ENCODE data around the gene STK11. TPM values are rescaled to one million over a fixed set of nuclear protein-coding genes. Genes with fewer than 3 reads are reported as not detected.

The STK11 gene
- total RNA-seq, 2 experiments from 2014 or later = 54.7 to 55.8 TPM

- peak; percentile 55 for DNase-seq
- Mint-ChIP-seq H3K9me3 (no peaks in the 10 kb centered on the region), H3K36me3 (peaks cover 18% of the 10 kb centered on the region), H3K27me3 (no peaks in the 10 kb centered on the region), H3K4me1 (peaks cover 23% of the 10 kb centered on the region), H3K4me3 (peak overlapping the region; percentile 76), H3K27ac (peak overlapping the region; percentile 94)
These were observed 8.1 kb downstream of the STK11 start for GRCh38 chr19:1213391-1214286.

GRCh38 chr19:1214299-1214861, 8.8 kb downstream of the STK11 start:
- H3K36me3 Mint-ChIP-seq = peaks cover 18% of the 10 kb centered on the region
- H3K9me3 Mint-ChIP-seq = no peaks in the 10 kb centered on the region
- H3K4me1 Mint-ChIP-seq = peaks cover 23% of the 10 kb centered on the region
- H3K4me3 Mint-ChIP-seq = no peak overlapping the region
- H3K27me3 Mint-ChIP-seq = no peaks in the 10 kb centered on the region
- H3K27ac Mint-ChIP-seq = peak overlapping the region; percentile 94
- DNase-seq = no peak

GRCh38 chr19:1214862-1215731, 9.5 kb downstream of the STK11 start:
- Mint-ChIP-seq H3K9me3 (no peaks in the 10 kb centered on the region), H3K36me3 (peaks cover 14% of the 10 kb centered on the region), H3K27ac (no peak overlapping the region), H3K4me1 (peaks cover 20% of the 10 kb centered on the region), H3K4me3 (no peak overlapping the region), H3K27me3 (no peaks in the 10 kb centered on the region)
- DNase-seq = no peak

- Mint-ChIP-seq H3K4me1 (peaks cover 13% of the 10 kb centered on the region), H3K27me3 (no peaks in the 10 kb centered on the region), H3K27ac (no peak overlapping the region), H3K4me3 (no peak overlapping the region), H3K9me3 (no peaks in the 10 kb centered on the region), H3K36me3 (peaks cover 9% of the 10 kb centered on the region)
- no peak for DNase-seq
These were observed 11.2 kb downstream of the STK11 start for GRCh38 chr19:1216756-1217155.

GRCh38 chr19:1217366-1217765, 11.8 kb downstream of the STK11 start:
- H3K27me3 Mint-ChIP-seq = no peaks in the 10 kb centered on the region
- no peak overlapping the region for H3K27ac Mint-ChIP-seq
- no peak for DNase-seq
- peaks cover 9% of the 10 kb centered on the region for H3K36me3 Mint-ChIP-seq
- H3K4me1 Mint-ChIP-seq = peaks cover 13% of the 10 kb centered on the region
- H3K4me3 Mint-ChIP-seq = no peak overlapping the region
- no peaks in the 10 kb centered on the region for H3K9me3 Mint-ChIP-seq

- peaks cover 2% of the 10 kb centered on the region for H3K36me3 Mint-ChIP-seq
- no peaks in the 10 kb centered on the region for H3K9me3 Mint-ChIP-seq
- DNase-seq = no peak
- peaks cover 4% of the 10 kb centered on the region for H3K4me1 Mint-ChIP-seq
- no peak overlapping the region for H3K4me3 Mint-ChIP-seq
- H3K27ac Mint-ChIP-seq = no peak overlapping the region
- no peaks in the 10 kb centered on the region for H3K27me3 Mint-ChIP-seq
These were observed 13.4 kb downstream of the STK11 start for GRCh38 chr19:1218751-1219567.

- Mint-ChIP-seq H3K4me3 (no peak overlapping the region), H3K9me3 (no peaks in the 10 kb centered on the region), H3K27me3 (no peaks in the 10 kb centered on the region), H3K4me1 (no peaks in the 10 kb centered on the region), H3K27ac (no peak overlapping the region), H3K36me3 (no peaks in the 10 kb centered on the region)
- no peak for DNase-seq
These were observed 14.4 kb downstream of the STK11 start for GRCh38 chr19:1219786-1220476.

- no peaks in the 10 kb centered on the region for H3K27me3 Mint-ChIP-seq
- H3K36me3 Mint-ChIP-seq = no peaks in the 10 kb centered on the region
- no peak for DNase-seq
- H3K4me1 Mint-ChIP-seq = no peaks in the 10 kb centered on the region
- H3K27ac Mint-ChIP-seq = no peak overlapping the region
- no peak overlapping the region for H3K4me3 Mint-ChIP-seq
- no peaks in the 10 kb centered on the region for H3K9me3 Mint-ChIP-seq
These were observed 14.9 kb downstream of the STK11 start for GRCh38 chr19:1220477-1220930.

- H3K36me3 Mint-ChIP-seq = no peaks in the 10 kb centered on the region
These were observed 15.7 kb downstream of the STK11 start for GRCh38 chr19:1220976-1221903.

GRCh38 chr19:1221904-1222255, 16.3 kb downstream of the STK11 start:
- no peak for DNase-seq
- no peaks in the 10 kb centered on the region for H3K27me3 Mint-ChIP-seq
- no peak overlapping the region for H3K27ac Mint-ChIP-seq
- H3K4me1 Mint-ChIP-seq = no peaks in the 10 kb centered on the region
- H3K36me3 Mint-ChIP-seq = no peaks in the 10 kb centered on the region
- H3K9me3 Mint-ChIP-seq = no peaks in the 10 kb centered on the region
- no peak overlapping the region for H3K4me3 Mint-ChIP-seq

More at GRCh38 chr19:1220976-1221903, 15.7 kb downstream of the STK11 start:
- no peaks in the 10 kb centered on the region for H3K27me3 Mint-ChIP-seq
- no peak overlapping the region for H3K27ac Mint-ChIP-seq
- no peak for DNase-seq
- H3K4me3 Mint-ChIP-seq = no peak overlapping the region
- H3K9me3 Mint-ChIP-seq = no peaks in the 10 kb centered on the region
- H3K4me1 Mint-ChIP-seq = no peaks in the 10 kb centered on the region

- Mint-ChIP-seq H3K4me1 (no peaks in the 10 kb centered on the region), H3K4me3 (no peak overlapping the region), H3K27me3 (no peaks in the 10 kb centered on the region), H3K27ac (no peak overlapping the region), H3K9me3 (no peaks in the 10 kb centered on the region), H3K36me3 (no peaks in the 10 kb centered on the region)
- no peak for DNase-seq
These were observed 16.8 kb downstream of the STK11 start for GRCh38 chr19:1222394-1222793.

- Mint-ChIP-seq H3K36me3 (peaks cover 2% of the 10 kb centered on the region), H3K27ac (no peak overlapping the region), H3K4me3 (no peak overlapping the region), H3K4me1 (no peaks in the 10 kb centered on the region), H3K9me3 (no peaks in the 10 kb centered on the region), H3K27me3 (no peaks in the 10 kb centered on the region)
- DNase-seq = no peak
These were observed 17.7 kb downstream of the STK11 start for GRCh38 chr19:1223018-1223855.
